H9 (cell line): Measurements from ENCODE around the gene BACH2. TPM values are rescaled to one million over a fixed set of nuclear protein-coding genes. Genes with fewer than 3 reads are reported as not detected.

Source experiments
- DNase-seq: peaks from one replicate; pipeline ENCODE4 v3.0.0-alpha.2; 2017
- H2AFZ ChIP-seq: one replicate; pipeline ENCODE4 v1.6.1; 2013; ENCODE audit warnings: mild to moderate bottlenecking, low read length, control low read depth, moderate library complexity
- H2AK5ac ChIP-seq: 2 replicates; pipeline ENCODE4 v1.6.1; 2013; ENCODE audit warnings: low read length, control low read depth, mixed read lengths; ENCODE audit not compliant: insufficient read length
- H2BK120ac ChIP-seq: one replicate; pipeline ENCODE4 v1.6.1; 2013; ENCODE audit warnings: low read depth, mild to moderate bottlenecking, low read length, control low read depth, inconsistent platforms; ENCODE audit not compliant: poor library complexity, severe bottlenecking
- H2BK12ac ChIP-seq: 2 replicates; pipeline ENCODE4 v1.6.1; 2013; ENCODE audit warnings: low read length, control low read depth, mixed read lengths, low read depth; ENCODE audit not compliant: insufficient read length
- H2BK15ac ChIP-seq: 2 replicates; pipeline ENCODE4 v1.6.1; 2013; ENCODE audit warnings: low read depth, low read length, control low read depth
- H2BK20ac ChIP-seq: one replicate; pipeline ENCODE4 v1.6.1; 2013; ENCODE audit warnings: low read depth, mild to moderate bottlenecking, low read length, control low read depth, inconsistent platforms; ENCODE audit not compliant: poor library complexity, severe bottlenecking
- H2BK5ac ChIP-seq: 2 replicates; pipeline ENCODE4 v1.6.1; 2013; ENCODE audit warnings: low read length, control low read depth, mixed read lengths; ENCODE audit not compliant: insufficient read length
- H3K14ac ChIP-seq: 2 replicates; pipeline ENCODE4 v1.6.1; 2013; ENCODE audit warnings: low read length, control low read depth; ENCODE audit not compliant: insufficient read depth
- H3K18ac ChIP-seq: 2 replicates; pipeline ENCODE4 v1.6.1; 2013; ENCODE audit warnings: low read depth, mild to moderate bottlenecking, mixed read lengths, low read length, control low read depth; ENCODE audit not compliant: insufficient read length
- H3K23ac ChIP-seq: 2 replicates; pipeline ENCODE4 v1.6.1; 2013; ENCODE audit warnings: low read length, control low read depth, mixed read lengths, low read depth; ENCODE audit not compliant: insufficient read length
- H3K23me2 ChIP-seq: 2 replicates; pipeline ENCODE4 v1.6.1; 2013; ENCODE audit warnings: low read depth, mild to moderate bottlenecking, mixed read lengths, low read length, control low read depth; ENCODE audit not compliant: insufficient read length, poor library complexity, severe bottlenecking
- H3K27ac ChIP-seq: 2 replicates; pipeline ENCODE4 v1.5.1; 2013; ENCODE audit warnings: low read length, control low read depth, mixed read lengths, low read depth; ENCODE audit not compliant: insufficient read length
- H3K27me3 ChIP-seq: 2 replicates; pipeline ENCODE4 v1.6.1; 2013; ENCODE audit warnings: low read length, control low read depth, inconsistent platforms; ENCODE audit not compliant: insufficient read depth
- H3K4ac ChIP-seq: 2 replicates; pipeline ENCODE4 v1.6.1; 2013; ENCODE audit warnings: low read depth, mild to moderate bottlenecking, control low read depth, inconsistent platforms, low read length, moderate library complexity
- H3K4me1 ChIP-seq: 2 replicates; pipeline ENCODE4 v1.6.1; 2013; ENCODE audit warnings: low read length, control low read depth, inconsistent platforms; ENCODE audit not compliant: insufficient read depth
- H3K4me2 ChIP-seq: 2 replicates; pipeline ENCODE4 v1.6.1; 2013; ENCODE audit warnings: low read length, control low read depth, mixed read lengths; ENCODE audit not compliant: insufficient read length, insufficient read depth
- H3K56ac ChIP-seq: 2 replicates; pipeline ENCODE4 v1.6.1; 2013; ENCODE audit warnings: low read depth, mild to moderate bottlenecking, mixed read lengths, low read length, control low read depth; ENCODE audit not compliant: insufficient read length
- H3K79me1 ChIP-seq: 2 replicates; pipeline ENCODE4 v1.6.1; 2013; ENCODE audit warnings: low read depth, mild to moderate bottlenecking, moderate library complexity, low read length, control low read depth, inconsistent platforms; ENCODE audit not compliant: insufficient read depth, poor library complexity, severe bottlenecking
- H3K79me2 ChIP-seq: 2 replicates; pipeline ENCODE4 v1.6.1; 2013; ENCODE audit warnings: low read length, control low read depth, inconsistent platforms; ENCODE audit not compliant: insufficient read depth
- H3K9ac ChIP-seq: 2 replicates; pipeline ENCODE4 v1.6.1; 2013; ENCODE audit warnings: low read length, control low read depth, mixed read lengths; ENCODE audit not compliant: insufficient read length; ENCODE audit errors: extremely low read depth
- H3K9me3 ChIP-seq: one replicate; pipeline ENCODE4 v1.6.1; 2013; ENCODE audit warnings: low read depth, low read length, inconsistent platforms; ENCODE audit not compliant: control insufficient read depth
- H3T11ph ChIP-seq: one replicate; pipeline ENCODE4 v1.6.1; 2013; ENCODE audit warnings: mild to moderate bottlenecking, low read length, control low read depth, inconsistent platforms
- H4K20me1 ChIP-seq: one replicate; pipeline ENCODE4 v1.6.1; 2013; ENCODE audit not compliant: control insufficient read depth, insufficient read length, insufficient read depth
- H4K5ac ChIP-seq: 2 replicates; pipeline ENCODE4 v1.6.1; 2013; ENCODE audit warnings: low read depth, mild to moderate bottlenecking, mixed read lengths, low read length, control low read depth; ENCODE audit not compliant: insufficient read length
- H4K8ac ChIP-seq: replicated peaks from 2 replicates; pipeline ENCODE4 v1.6.1; 2013; ENCODE audit warnings: low read length, control low read depth, mixed read lengths, low read depth; ENCODE audit not compliant: insufficient read length
- H4K91ac ChIP-seq: 2 replicates; pipeline ENCODE4 v1.6.1; 2013; ENCODE audit warnings: low read depth, mild to moderate bottlenecking, moderate library complexity, mixed read lengths, low read length, control low read depth; ENCODE audit not compliant: insufficient read length
- H3K27ac Mint-ChIP-seq, 3 experiments: 2 replicates in 2 of 3; 3 replicates in 1 of 3; pipeline ENCODE4 v1.8.0; 2020 to 2021; ENCODE audit warnings: mixed read lengths in 3 of 3, mild to moderate bottlenecking in 1 of 3, moderate library complexity in 1 of 3
- H3K27me3 Mint-ChIP-seq: 2 replicates; pipeline ENCODE4 v1.8.0; 2021; ENCODE audit warnings: low read depth, mild to moderate bottlenecking, moderate library complexity, mixed read lengths
- H3K36me3 Mint-ChIP-seq, 3 experiments: 2 replicates in 2 of 3; 3 replicates in 1 of 3; pipeline ENCODE4 v1.8.0; 2020 to 2021; ENCODE audit warnings: low read depth in 3 of 3, mixed read lengths in 3 of 3; ENCODE audit not compliant: insufficient read depth in 1 of 3
- H3K4me1 Mint-ChIP-seq, 2 experiments: 2 replicates each; pipeline ENCODE4 v1.8.0; 2020; ENCODE audit warnings: mixed read lengths in 2 of 2
- H3K4me3 Mint-ChIP-seq, 2 experiments: 2 replicates in 1 of 2; 3 replicates in 1 of 2; pipeline ENCODE4 v1.8.0; 2020 to 2021; ENCODE audit warnings: mild to moderate bottlenecking in 2 of 2, mixed read lengths in 2 of 2, moderate library complexity in 1 of 2
- H3K9me3 Mint-ChIP-seq, 2 experiments: 2 replicates in 1 of 2; 3 replicates in 1 of 2; pipeline ENCODE4 v1.8.0; 2020; ENCODE audit warnings: mild to moderate bottlenecking in 2 of 2, mixed read lengths in 2 of 2, moderate library complexity in 1 of 2
- CTCF ChIP-seq: fragments of 200-600 bp; sonication (generic); conservative IDR thresholded peaks from 3 replicates; pipeline ENCODE4 v1.8.0; 2021; ENCODE audit warnings: antibody characterized with exemption, mild to moderate bottlenecking
- WGBS: extraction: QIAGEN DNeasy Blood & Tissue Kit; methylation state at CpG from one replicate; pipeline ENCODE4 v1.1.7; 2013; ENCODE audit warnings: missing lambda C conversion rate, low lambda C conversion rate, mixed read lengths; ENCODE audit not compliant: insufficient read length; ENCODE audit errors: extremely low coverage; 5-methylcytosine and 5-hydroxymethylcytosine counted together
- total RNA-seq: library from RNA; stranded (reverse); gene quantifications from 2 replicates; pipeline ENCODE4 v1.2.1, GENCODE V29; 2021

Gene BACH2
- total RNA-seq, 1 experiment from 2014 or later: 2.0 TPM

GRCh38 chr6:90074161-90074850 is 222.3 kb downstream of the BACH2 start:
- no CpG with 5 or more reads among the region's 6 CpGs for WGBS
- no peak overlapping the region for H3K27ac ChIP-seq
- no peak overlapping the region for H2AK5ac ChIP-seq
- H3K23me2 ChIP-seq: no peaks in the 10 kb centered on the region
- no peak overlapping the region for H3K4ac ChIP-seq
- no peak overlapping the region for H2BK20ac ChIP-seq
- no peak overlapping the region for H3K56ac ChIP-seq
- H3K4me2 ChIP-seq: no peak overlapping the region
- H3T11ph ChIP-seq: no peak overlapping the region
- H4K5ac ChIP-seq: no peak overlapping the region
- no peak overlapping the region for H3K23ac ChIP-seq
- Mint-ChIP-seq H3K4me3 (no peak overlapping the region), H3K4me1 (peaks cover 2 to 9% of the 10 kb centered on the region in 2 experiments; a peak in 2 of 4 replicates), H3K9me3 (no peaks in the 10 kb centered on the region), H3K27me3 (no peaks in the 10 kb centered on the region), H3K36me3 (no peaks in the 10 kb centered on the region), H3K27ac (no peak overlapping the region)
- no peak for TF ChIP-seq CTCF
- H3K14ac ChIP-seq: no peak overlapping the region
- H2AFZ ChIP-seq: no peak overlapping the region
- DNase-seq: no peak
- no peaks in the 10 kb centered on the region for H3K4me1 ChIP-seq
- H3K79me2 ChIP-seq: no peaks in the 10 kb centered on the region
- H3K27me3 ChIP-seq: no peaks in the 10 kb centered on the region
- no peak overlapping the region for H2BK15ac ChIP-seq
- H2BK5ac ChIP-seq: no peak overlapping the region
- no peak overlapping the region for H4K91ac ChIP-seq
- H2BK12ac ChIP-seq: no peak overlapping the region
- no peaks in the 10 kb centered on the region for H3K9me3 ChIP-seq
- no peak overlapping the region for H2BK120ac ChIP-seq
- H3K9ac ChIP-seq: no peak overlapping the region
- H3K79me1 ChIP-seq: no peaks in the 10 kb centered on the region
- H4K8ac ChIP-seq: no peak overlapping the region
- no peak overlapping the region for H3K18ac ChIP-seq
- no peaks in the 10 kb centered on the region for H4K20me1 ChIP-seq
